K562 (cell line): ENCODE measurements around the gene ATRAID. TPM values are rescaled to one million over a fixed set of nuclear protein-coding genes. Genes with fewer than 3 reads are reported as not detected.

Experiments used
- polyA plus RNA-seq, 8 experiments: library from polyadenylated mRNA; depleted of rRNA in 4 of 8; stranded (reverse) in 5 of 8; unstranded in 3 of 8; fragments of >200 nt; fragmentation: Nextera tagmentation in 2 of 8; fragmentation: Illumina TruSeq in 1 of 8; extraction: Ambion mirVana in 2 of 8; extraction: Trizol in 1 of 8; gene quantifications; 2 replicates each; pipeline versions ENCODE4 v1.2.1 to v1.2.3, GENCODE V29; 2011 to 2014; ENCODE audit warnings: inconsistent platforms in 1 of 8, missing spikeins in 1 of 8
- total RNA-seq, 7 experiments: library from RNA; depleted of rRNA in 6 of 7; stranded (reverse); fragments of >200 nt in 6 of 7; fragmentation: Illumina TruSeq in 2 of 7; extraction: Trizol in 2 of 7; gene quantifications; 2 replicates each; pipeline versions ENCODE4 v1.2.1 to v1.2.3, GENCODE V29; 2011 to 2021; ENCODE audit warnings: low replicate concordance in 1 of 7

Gene ATRAID
- total and polyA plus RNA-seq, 9 of the 15 experiments (the other 6 are each of a cell fraction or from before 2014, with no cell fraction given): 70.2 to 187 (median 108) TPM

Other genes with a start within 250 kb of the ATRAID start
Only the 7 nearest of the 25 such genes appear.
- not detected in 2 replicates for gene PRR30, start 72.6 kb upstream of the ATRAID start, total RNA-seq (2014; rRNA removed)
- gene PRR30, start 72.6 kb upstream of the ATRAID start, total RNA-seq (2014; rRNA removed; fragmentation: Illumina TruSeq; extraction: Trizol): not detected in 2 replicates
- gene PRR30, start 72.6 kb upstream of the ATRAID start, total RNA-seq (2015; rRNA removed; fragmentation: Illumina TruSeq; extraction: Trizol): not detected in 2 replicates
- gene PRR30, start 72.6 kb upstream of the ATRAID start, total RNA-seq (2021): not detected in 2 replicates
- gene PRR30, start 72.6 kb upstream of the ATRAID start, polyA plus RNA-seq (2011; rRNA removed): not detected in 2 replicates
- not detected in 2 replicates for gene PRR30, start 72.6 kb upstream of the ATRAID start, polyA plus RNA-seq (2014; fragmentation: Illumina TruSeq; extraction: Trizol)
- gene PRR30, start 72.6 kb upstream of the ATRAID start, polyA plus RNA-seq (2014; fragmentation: Nextera tagmentation; extraction: Ambion mirVana): not detected
- gene PRR30, start 72.6 kb upstream of the ATRAID start, polyA plus RNA-seq (2014; rRNA removed): not detected in 2 replicates
- not detected in 2 replicates for gene TCF23, start 63.0 kb upstream of the ATRAID start, total RNA-seq (2014; rRNA removed)
- gene TCF23, start 63.0 kb upstream of the ATRAID start, total RNA-seq (2014; rRNA removed; fragmentation: Illumina TruSeq; extraction: Trizol): 0.03 TPM in 1 of 2 replicates, not detected in the other
- gene TCF23, start 63.0 kb upstream of the ATRAID start, total RNA-seq (2015; rRNA removed; fragmentation: Illumina TruSeq; extraction: Trizol): 0.07 TPM in 1 of 2 replicates, not detected in the other
- not detected in 2 replicates for gene TCF23, start 63.0 kb upstream of the ATRAID start, total RNA-seq (2021)
- not detected in 2 replicates for gene TCF23, start 63.0 kb upstream of the ATRAID start, polyA plus RNA-seq (2011; rRNA removed)
- gene TCF23, start 63.0 kb upstream of the ATRAID start, polyA plus RNA-seq (2014; fragmentation: Illumina TruSeq; extraction: Trizol): not detected in 2 replicates
- not detected for gene TCF23, start 63.0 kb upstream of the ATRAID start, polyA plus RNA-seq (2014; fragmentation: Nextera tagmentation; extraction: Ambion mirVana)
- not detected in 2 replicates for gene TCF23, start 63.0 kb upstream of the ATRAID start, polyA plus RNA-seq (2014; rRNA removed)
- gene SLC5A6, start 227 bp downstream of the ATRAID start, total RNA-seq (2014; rRNA removed): 90.6 and 121 TPM in 2 replicates
- gene SLC5A6, start 227 bp downstream of the ATRAID start, total RNA-seq (2014; rRNA removed; fragmentation: Illumina TruSeq; extraction: Trizol): 64.6 and 82.7 TPM in 2 replicates
- gene SLC5A6, start 227 bp downstream of the ATRAID start, total RNA-seq (2015; rRNA removed; fragmentation: Illumina TruSeq; extraction: Trizol): 107 and 112 TPM in 2 replicates
- 137 and 143 TPM in 2 replicates for gene SLC5A6, start 227 bp downstream of the ATRAID start, total RNA-seq (2021)
- 125 and 140 TPM in 2 replicates for gene SLC5A6, start 227 bp downstream of the ATRAID start, polyA plus RNA-seq (2011; rRNA removed)
- 117 and 121 TPM in 2 replicates for gene SLC5A6, start 227 bp downstream of the ATRAID start, polyA plus RNA-seq (2014; fragmentation: Illumina TruSeq; extraction: Trizol)
- gene SLC5A6, start 227 bp downstream of the ATRAID start, polyA plus RNA-seq (2014; fragmentation: Nextera tagmentation; extraction: Ambion mirVana): 10 to 100 TPM; 32.6 to 92.7 TPM
- 120 and 126 TPM in 2 replicates for gene SLC5A6, start 227 bp downstream of the ATRAID start, polyA plus RNA-seq (2014; rRNA removed)
- 57.7 and 94.5 TPM in 2 replicates for gene CAD, start 5.3 kb downstream of the ATRAID start, total RNA-seq (2014; rRNA removed)
- gene CAD, start 5.3 kb downstream of the ATRAID start, total RNA-seq (2014; rRNA removed; fragmentation: Illumina TruSeq; extraction: Trizol): 19.6 and 26.7 TPM in 2 replicates
- gene CAD, start 5.3 kb downstream of the ATRAID start, total RNA-seq (2015; rRNA removed; fragmentation: Illumina TruSeq; extraction: Trizol): 33.7 and 35.7 TPM in 2 replicates
- 123 and 126 TPM in 2 replicates for gene CAD, start 5.3 kb downstream of the ATRAID start, total RNA-seq (2021)
- 27.9 and 69.2 TPM in 2 replicates for gene CAD, start 5.3 kb downstream of the ATRAID start, polyA plus RNA-seq (2011; rRNA removed)
- gene CAD, start 5.3 kb downstream of the ATRAID start, polyA plus RNA-seq (2014; fragmentation: Illumina TruSeq; extraction: Trizol): 76.4 and 95.0 TPM in 2 replicates
- gene CAD, start 5.3 kb downstream of the ATRAID start, polyA plus RNA-seq (2014; fragmentation: Nextera tagmentation; extraction: Ambion mirVana): 1 to 10 TPM; 7.5 to 8.8 TPM
- 54.5 and 60.7 TPM in 2 replicates for gene CAD, start 5.3 kb downstream of the ATRAID start, polyA plus RNA-seq (2014; rRNA removed)
- 0.68 and 2.4 TPM in 2 replicates for gene SLC30A3, start 51.0 kb downstream of the ATRAID start, total RNA-seq (2014; rRNA removed)
- gene SLC30A3, start 51.0 kb downstream of the ATRAID start, total RNA-seq (2014; rRNA removed; fragmentation: Illumina TruSeq; extraction: Trizol): 0.10 and 0.36 TPM in 2 replicates
- gene SLC30A3, start 51.0 kb downstream of the ATRAID start, total RNA-seq (2015; rRNA removed; fragmentation: Illumina TruSeq; extraction: Trizol): 0.41 and 0.58 TPM in 2 replicates
- gene SLC30A3, start 51.0 kb downstream of the ATRAID start, total RNA-seq (2021): 2.0 and 2.2 TPM in 2 replicates
- 1.2 and 3.1 TPM in 2 replicates for gene SLC30A3, start 51.0 kb downstream of the ATRAID start, polyA plus RNA-seq (2011; rRNA removed)
- 1.1 and 2.2 TPM in 2 replicates for gene SLC30A3, start 51.0 kb downstream of the ATRAID start, polyA plus RNA-seq (2014; fragmentation: Illumina TruSeq; extraction: Trizol)
- gene SLC30A3, start 51.0 kb downstream of the ATRAID start, polyA plus RNA-seq (2014; fragmentation: Nextera tagmentation; extraction: Ambion mirVana): under 1 TPM in 1 of 2 experiments, not detected in 1; 0.03 TPM
- 2.3 and 2.7 TPM in 2 replicates for gene SLC30A3, start 51.0 kb downstream of the ATRAID start, polyA plus RNA-seq (2014; rRNA removed)
- not detected in 2 replicates for gene DNAJC5G, start 63.4 kb downstream of the ATRAID start, total RNA-seq (2014; rRNA removed)
- not detected in 2 replicates for gene DNAJC5G, start 63.4 kb downstream of the ATRAID start, total RNA-seq (2014; rRNA removed; fragmentation: Illumina TruSeq; extraction: Trizol)
- not detected in 2 replicates for gene DNAJC5G, start 63.4 kb downstream of the ATRAID start, total RNA-seq (2015; rRNA removed; fragmentation: Illumina TruSeq; extraction: Trizol)
- gene DNAJC5G, start 63.4 kb downstream of the ATRAID start, total RNA-seq (2021): not detected in 2 replicates
- gene DNAJC5G, start 63.4 kb downstream of the ATRAID start, polyA plus RNA-seq (2011; rRNA removed): not detected in 2 replicates
- gene DNAJC5G, start 63.4 kb downstream of the ATRAID start, polyA plus RNA-seq (2014; fragmentation: Illumina TruSeq; extraction: Trizol): not detected in 2 replicates
- gene DNAJC5G, start 63.4 kb downstream of the ATRAID start, polyA plus RNA-seq (2014; fragmentation: Nextera tagmentation; extraction: Ambion mirVana): not detected
- gene DNAJC5G, start 63.4 kb downstream of the ATRAID start, polyA plus RNA-seq (2014; rRNA removed): 0.43 TPM in 1 of 2 replicates, not detected in the other
- gene TRIM54, start 70.4 kb downstream of the ATRAID start, total RNA-seq (2014; rRNA removed): not detected in 2 replicates
- gene TRIM54, start 70.4 kb downstream of the ATRAID start, total RNA-seq (2014; rRNA removed; fragmentation: Illumina TruSeq; extraction: Trizol): not detected in 2 replicates
- gene TRIM54, start 70.4 kb downstream of the ATRAID start, total RNA-seq (2015; rRNA removed; fragmentation: Illumina TruSeq; extraction: Trizol): not detected in 2 replicates
- not detected in 2 replicates for gene TRIM54, start 70.4 kb downstream of the ATRAID start, total RNA-seq (2021)
- gene TRIM54, start 70.4 kb downstream of the ATRAID start, polyA plus RNA-seq (2011; rRNA removed): not detected in 2 replicates
- gene TRIM54, start 70.4 kb downstream of the ATRAID start, polyA plus RNA-seq (2014; fragmentation: Illumina TruSeq; extraction: Trizol): not detected in 2 replicates
- gene TRIM54, start 70.4 kb downstream of the ATRAID start, polyA plus RNA-seq (2014; fragmentation: Nextera tagmentation; extraction: Ambion mirVana): not detected
- not detected in 2 replicates for gene TRIM54, start 70.4 kb downstream of the ATRAID start, polyA plus RNA-seq (2014; rRNA removed)